Trophoblast cell (in vitro differentiated cells and primary cell): ENCODE data around the gene SPOCK1.
A peak's percentile ranks its signal among the peaks of the same experiment; 100 is the strongest.

Experiments used
- DNase-seq, 2 donors: peaks; one replicate each; pipeline ENCODE4 v3.0.0-alpha.2; 2016
- H2AFZ ChIP-seq: 2 replicates; pipeline ENCODE4 v1.6.1; 2013; ENCODE audit warnings: low read length, moderate library complexity, mild to moderate bottlenecking; ENCODE audit not compliant: insufficient read depth, poor library complexity
- H2AK5ac ChIP-seq: 2 replicates; pipeline ENCODE4 v1.6.1; 2013; ENCODE audit warnings: mild to moderate bottlenecking, low read length
- H2BK120ac ChIP-seq: 2 replicates; pipeline ENCODE4 v1.6.1; 2013; ENCODE audit warnings: low read length, mild to moderate bottlenecking, moderate library complexity; ENCODE audit not compliant: insufficient read depth, poor library complexity
- H2BK12ac ChIP-seq: 2 replicates; pipeline ENCODE4 v1.6.1; 2013; ENCODE audit warnings: mild to moderate bottlenecking, low read length, moderate library complexity
- H2BK5ac ChIP-seq: 2 replicates; pipeline ENCODE4 v1.6.1; 2013; ENCODE audit warnings: low read length, low read depth, moderate library complexity, mild to moderate bottlenecking; ENCODE audit not compliant: poor library complexity
- H3K14ac ChIP-seq: 2 replicates; pipeline ENCODE4 v1.6.1; 2013; ENCODE audit warnings: mild to moderate bottlenecking, low read length
- H3K18ac ChIP-seq: 2 replicates; pipeline ENCODE4 v1.6.1; 2013; ENCODE audit warnings: mild to moderate bottlenecking, low read length
- H3K23ac ChIP-seq: 2 replicates; pipeline ENCODE4 v1.6.1; 2013; ENCODE audit warnings: low read length
- H3K27ac ChIP-seq: 2 replicates; pipeline ENCODE4 v1.5.1; 2013; ENCODE audit warnings: low read depth, mild to moderate bottlenecking, inconsistent platforms, low read length, moderate library complexity
- H3K27me3 ChIP-seq: 2 replicates; pipeline ENCODE4 v1.6.1; 2013; ENCODE audit warnings: inconsistent platforms, mild to moderate bottlenecking, low read length, moderate library complexity; ENCODE audit not compliant: insufficient read depth
- H3K36me3 ChIP-seq, 2 experiments: 1 replicate in 1 of 2; 2 replicates in 1 of 2; pipeline ENCODE4 v1.6.1; 2013; ENCODE audit warnings: low read length in 2 of 2, mild to moderate bottlenecking in 2 of 2, moderate library complexity in 1 of 2; ENCODE audit not compliant: insufficient read depth in 2 of 2, control insufficient read depth in 1 of 2
- H3K4ac ChIP-seq: 2 replicates; pipeline ENCODE4 v1.6.1; 2013; ENCODE audit warnings: low read depth, mild to moderate bottlenecking, low read length, moderate library complexity
- H3K4me1 ChIP-seq, 2 experiments: 1 replicate in 1 of 2; 2 replicates in 1 of 2; pipeline ENCODE4 v1.6.1; 2013; ENCODE audit warnings: low read length in 2 of 2, mild to moderate bottlenecking in 2 of 2, moderate library complexity in 1 of 2; ENCODE audit not compliant: insufficient read depth in 2 of 2, control insufficient read depth in 1 of 2
- H3K4me2 ChIP-seq: 2 replicates; pipeline ENCODE4 v1.6.1; 2013; ENCODE audit warnings: inconsistent platforms, mild to moderate bottlenecking, low read length, moderate library complexity
- H3K4me3 ChIP-seq: 2 replicates; pipeline ENCODE4 v1.5.1; 2013; ENCODE audit warnings: mild to moderate bottlenecking, low read depth, low read length, inconsistent platforms
- H3K79me1 ChIP-seq: one replicate; pipeline ENCODE4 v1.6.1; 2013; ENCODE audit warnings: low read length
- H3K79me2 ChIP-seq: 2 replicates; pipeline ENCODE4 v1.6.1; 2013; ENCODE audit warnings: low read length, mild to moderate bottlenecking; ENCODE audit not compliant: control insufficient read depth, insufficient read depth, poor library complexity
- H3K9ac ChIP-seq: 2 replicates; pipeline ENCODE4 v1.6.1; 2013; ENCODE audit warnings: mild to moderate bottlenecking, low read length
- H3K9me3 ChIP-seq: 2 replicates; pipeline ENCODE4 v1.6.1; 2013; ENCODE audit warnings: low read depth, mild to moderate bottlenecking, control low read depth, inconsistent platforms, low read length; ENCODE audit not compliant: insufficient read depth
- H4K12ac ChIP-seq: 2 replicates; pipeline ENCODE4 v1.6.1; 2013; ENCODE audit warnings: low read depth, mild to moderate bottlenecking, low read length, moderate library complexity
- H4K8ac ChIP-seq: 2 replicates; pipeline ENCODE4 v1.6.1; 2013; ENCODE audit warnings: low read depth, mild to moderate bottlenecking, low read length, moderate library complexity
- H4K91ac ChIP-seq: one replicate; pipeline ENCODE4 v1.6.1; 2013; ENCODE audit warnings: low read depth, mild to moderate bottlenecking, low read length, moderate library complexity
- WGBS: extraction: QIAGEN DNeasy Blood & Tissue Kit; methylation state at CpG from one replicate; pipeline ENCODE4 v1.1.7; 2013; ENCODE audit warnings: missing lambda C conversion rate; ENCODE audit not compliant: insufficient read length, insufficient coverage; ENCODE audit errors: extremely low coverage; 5-methylcytosine and 5-hydroxymethylcytosine counted together

Gene SPOCK1

GRCh38 chr5:137212471-137212870 is 286.7 kb downstream of the SPOCK1 start:
- no peaks in the 10 kb centered on the region for H3K9me3 ChIP-seq
- no peak overlapping the region for H2BK120ac ChIP-seq
- H3K79me1 ChIP-seq, result no peaks in the 10 kb centered on the region
- H3K14ac ChIP-seq, result no peak overlapping the region
- no peak overlapping the region for H3K18ac ChIP-seq
- H3K23ac ChIP-seq, result no peak overlapping the region
- no peak overlapping the region for H2AFZ ChIP-seq
- no peaks in the 10 kb centered on the region for H3K79me2 ChIP-seq
- H2BK12ac ChIP-seq, result no peak overlapping the region
- H3K27me3 ChIP-seq, result no peaks in the 10 kb centered on the region
- no CpG with 5 or more reads among the region's 3 CpGs for WGBS
- H4K8ac ChIP-seq, result no peak overlapping the region
- no peak overlapping the region for H3K27ac ChIP-seq
- no peak overlapping the region for H3K4ac ChIP-seq
- no peak overlapping the region for H2AK5ac ChIP-seq
- no peaks in the 10 kb centered on the region for H3K36me3 ChIP-seq
- no peak overlapping the region for H4K91ac ChIP-seq
- no peak overlapping the region for H2BK5ac ChIP-seq
- no peak for DNase-seq
- no peak overlapping the region for H3K9ac ChIP-seq
- no peak overlapping the region for H3K4me3 ChIP-seq
- H3K4me1 ChIP-seq, result no peaks in the 10 kb centered on the region
- no peak overlapping the region for H3K4me2 ChIP-seq
- no peak overlapping the region for H4K12ac ChIP-seq

GRCh38 chr5:137209232-137209809 is 289.8 kb downstream of the SPOCK1 start:
- H3K79me2 ChIP-seq, result no peaks in the 10 kb centered on the region
- no peak overlapping the region for H3K27ac ChIP-seq
- H3K23ac ChIP-seq, result no peak overlapping the region
- no peak for DNase-seq
- no peak overlapping the region for H2BK120ac ChIP-seq
- no peak overlapping the region for H3K18ac ChIP-seq
- H4K91ac ChIP-seq, result no peak overlapping the region
- no peak overlapping the region for H3K4me2 ChIP-seq
- no peak overlapping the region for H2AFZ ChIP-seq
- H3K27me3 ChIP-seq, result no peaks in the 10 kb centered on the region
- no peak overlapping the region for H2BK12ac ChIP-seq
- no peak overlapping the region for H2BK5ac ChIP-seq
- no CpG with 5 or more reads among the region's 9 CpGs for WGBS
- no peak overlapping the region for H4K8ac ChIP-seq
- no peak overlapping the region for H4K12ac ChIP-seq
- H3K9ac ChIP-seq, result no peak overlapping the region
- H3K4me1 ChIP-seq, result no peaks in the 10 kb centered on the region
- H3K14ac ChIP-seq, result no peak overlapping the region
- no peaks in the 10 kb centered on the region for H3K36me3 ChIP-seq
- H3K4ac ChIP-seq, result no peak overlapping the region
- no peaks in the 10 kb centered on the region for H3K79me1 ChIP-seq
- no peak overlapping the region for H2AK5ac ChIP-seq
- H3K9me3 ChIP-seq, result no peaks in the 10 kb centered on the region
- H3K4me3 ChIP-seq, result no peak overlapping the region

GRCh38 chr5:137207023-137207760 is 291.9 kb downstream of the SPOCK1 start:
- no peak overlapping the region for H3K14ac ChIP-seq
- H3K27me3 ChIP-seq, result no peaks in the 10 kb centered on the region
- H3K18ac ChIP-seq, result no peak overlapping the region
- no peak overlapping the region for H3K27ac ChIP-seq
- H4K12ac ChIP-seq, result no peak overlapping the region
- H2BK12ac ChIP-seq, result no peak overlapping the region
- H2AK5ac ChIP-seq, result no peak overlapping the region
- no peaks in the 10 kb centered on the region for H3K4me1 ChIP-seq
- H3K23ac ChIP-seq, result no peak overlapping the region
- no peaks in the 10 kb centered on the region for H3K79me2 ChIP-seq
- no peak overlapping the region for H2AFZ ChIP-seq
- H3K9ac ChIP-seq, result no peak overlapping the region
- no peak for DNase-seq
- no peak overlapping the region for H2BK5ac ChIP-seq
- no peak overlapping the region for H3K4me3 ChIP-seq
- no peaks in the 10 kb centered on the region for H3K9me3 ChIP-seq
- no peaks in the 10 kb centered on the region for H3K36me3 ChIP-seq
- H3K79me1 ChIP-seq, result no peaks in the 10 kb centered on the region
- no peak overlapping the region for H3K4ac ChIP-seq
- H4K91ac ChIP-seq, result no peak overlapping the region
- no peak overlapping the region for H2BK120ac ChIP-seq
- no peak overlapping the region for H3K4me2 ChIP-seq
- no CpG with 5 or more reads among the region's 4 CpGs for WGBS
- H4K8ac ChIP-seq, result no peak overlapping the region

- Histone ChIP-seq H3K23ac (no peak overlapping the region), H4K8ac (no peak overlapping the region), H4K12ac (no peak overlapping the region), H3K27me3 (no peaks in the 10 kb centered on the region), H3K27ac (no peak overlapping the region), H3K4me1 (no peaks in the 10 kb centered on the region), H3K36me3 (no peaks in the 10 kb centered on the region), H3K79me2 (no peaks in the 10 kb centered on the region), H4K91ac (no peak overlapping the region), H3K4me3 (no peak overlapping the region), H3K4me2 (no peak overlapping the region), H3K14ac (no peak overlapping the region), H3K4ac (no peak overlapping the region), H2AFZ (no peak overlapping the region), H3K9me3 (no peaks in the 10 kb centered on the region), H2BK120ac (no peak overlapping the region), H3K79me1 (no peaks in the 10 kb centered on the region), H2BK5ac (no peak overlapping the region), H2BK12ac (no peak overlapping the region), H3K18ac (no peak overlapping the region), H2AK5ac (no peak overlapping the region), H3K9ac (no peak overlapping the region)
- no CpG with 5 or more reads among the region's 6 CpGs for WGBS
- DNase-seq, result peak in 1 of 2 donors; percentile 30
These were observed 293.0 kb downstream of the SPOCK1 start for GRCh38 chr5:137206030-137206715.
